ENCODE results near the gene SUGCT.

The SUGCT gene

GRCh38 chr7:40482845-40483244 is 348.0 kb downstream of the SUGCT start:
- no peak for DNase-seq

- no peak for DNase-seq
Observed at GRCh38 chr7:40483630-40484029, 348.8 kb downstream of the SUGCT start.

GRCh38 chr7:40489844-40490602 is 355.2 kb downstream of the SUGCT start:
- peak; percentile 17 to 19 for DNase-seq

GRCh38 chr7:40490603-40490924 is 355.8 kb downstream of the SUGCT start:
- DNase-seq = no peak

GRCh38 chr7:40492946-40493345 is 358.1 kb downstream of the SUGCT start:
- DNase-seq = no peak

- DNase-seq = no peak
Observed at GRCh38 chr7:40493609-40494051, 358.8 kb downstream of the SUGCT start.

GRCh38 chr7:40498924-40499510 is 364.2 kb downstream of the SUGCT start:
- DNase-seq = no peak

GRCh38 chr7:40499718-40500117 is 364.9 kb downstream of the SUGCT start:
- DNase-seq = no peak

GRCh38 chr7:40500219-40500618 is 365.4 kb downstream of the SUGCT start:
- no peak for DNase-seq

GRCh38 chr7:40502359-40502758 is 367.6 kb downstream of the SUGCT start:
- DNase-seq = no peak

GRCh38 chr7:40506158-40506557 is 371.4 kb downstream of the SUGCT start:
- peak; percentile 18 to 35 for DNase-seq

- DNase-seq = peak; percentile 50 to 64
Observed at GRCh38 chr7:40507166-40507565, 372.4 kb downstream of the SUGCT start.

- no peak for DNase-seq
Observed at GRCh38 chr7:40509287-40509996, 374.6 kb downstream of the SUGCT start.

- DNase-seq = no peak
Observed at GRCh38 chr7:40516376-40516775, 381.6 kb downstream of the SUGCT start.

GRCh38 chr7:40519009-40519408 is 384.2 kb downstream of the SUGCT start:
- DNase-seq = no peak

GRCh38 chr7:40520986-40521738 is 386.4 kb downstream of the SUGCT start:
- no peak for DNase-seq

- DNase-seq = no peak
Observed at GRCh38 chr7:40525764-40526163, 391.0 kb downstream of the SUGCT start.

GRCh38 chr7:40526951-40527715 is 392.3 kb downstream of the SUGCT start:
- DNase-seq = no peak

GRCh38 chr7:40527723-40528122 is 392.9 kb downstream of the SUGCT start:
- no peak for DNase-seq

- no peak for DNase-seq
Observed at GRCh38 chr7:40530292-40530691, 395.5 kb downstream of the SUGCT start.

GRCh38 chr7:40531956-40532355 is 397.2 kb downstream of the SUGCT start:
- no peak for DNase-seq

GRCh38 chr7:40535678-40536077 is 400.9 kb downstream of the SUGCT start:
- no peak for DNase-seq

GRCh38 chr7:40536421-40536820 is 401.6 kb downstream of the SUGCT start:
- no peak for DNase-seq

Data from Kasumi-1 (cell line).